ENCODE results near the gene TMEM59.
"Not testable (repeated sequence)": the region's sequence is repeated elsewhere in the genome, so short reads cannot be mapped to it uniquely, and the experiment has no call there.

TMEM59 gene, protein sequence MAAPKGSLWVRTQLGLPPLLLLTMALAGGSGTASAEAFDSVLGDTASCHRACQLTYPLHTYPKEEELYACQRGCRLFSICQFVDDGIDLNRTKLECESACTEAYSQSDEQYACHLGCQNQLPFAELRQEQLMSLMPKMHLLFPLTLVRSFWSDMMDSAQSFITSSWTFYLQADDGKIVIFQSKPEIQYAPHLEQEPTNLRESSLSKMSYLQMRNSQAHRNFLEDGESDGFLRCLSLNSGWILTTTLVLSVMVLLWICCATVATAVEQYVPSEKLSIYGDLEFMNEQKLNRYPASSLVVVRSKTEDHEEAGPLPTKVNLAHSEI

DNA sequence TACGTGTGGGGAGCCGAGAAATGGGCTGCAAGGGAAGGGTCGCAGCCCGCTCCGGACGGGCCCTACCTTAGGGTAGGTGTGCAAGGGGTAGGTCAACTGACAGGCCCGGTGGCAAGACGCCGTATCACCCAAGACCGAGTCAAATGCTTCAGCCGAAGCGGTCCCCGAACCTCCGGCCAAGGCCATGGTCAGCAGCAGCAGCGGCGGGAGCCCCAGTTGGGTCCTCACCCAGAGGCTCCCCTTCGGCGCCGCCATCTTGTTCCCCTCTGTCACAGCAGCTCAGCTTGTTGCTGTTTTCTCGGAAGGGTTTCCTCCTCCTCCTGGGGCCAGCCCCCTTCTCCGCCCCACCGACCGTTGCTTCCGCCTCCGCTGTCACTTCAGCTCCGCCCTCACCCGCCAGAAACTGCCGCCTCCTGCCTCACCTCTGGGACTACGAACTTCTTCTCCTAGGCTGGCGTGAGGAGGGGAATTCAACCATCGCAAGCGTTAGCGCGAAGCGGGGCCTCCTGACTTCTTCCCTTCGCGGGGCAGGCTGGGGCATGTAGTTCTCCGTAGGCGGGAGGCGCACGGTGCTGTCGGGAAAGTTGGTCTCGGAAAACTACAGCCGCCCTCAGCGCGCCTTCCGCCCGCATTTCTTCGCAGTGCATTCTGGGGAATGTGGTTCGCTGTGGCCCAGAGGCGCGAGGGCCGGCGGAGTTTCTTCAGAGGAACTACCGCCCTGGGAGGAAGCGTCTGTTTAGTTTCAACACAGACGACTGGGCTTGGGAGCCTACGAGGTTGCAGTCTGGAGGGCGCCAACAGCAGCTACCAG lies at the start of gene TMEM59, which contains the start of gene TCEANC2:
Gene TMEM59 (minus strand): TSS at position 271 of the 811 bp plus-strand sequence. CDS start 16 bp downstream, at position 255.
Gene TCEANC2 (plus strand): TSS at position 675 of the 811 bp plus-strand sequence. CDS start 815 bp downstream, outside the sequence.
- TF ChIP-seq, protein P1, sequence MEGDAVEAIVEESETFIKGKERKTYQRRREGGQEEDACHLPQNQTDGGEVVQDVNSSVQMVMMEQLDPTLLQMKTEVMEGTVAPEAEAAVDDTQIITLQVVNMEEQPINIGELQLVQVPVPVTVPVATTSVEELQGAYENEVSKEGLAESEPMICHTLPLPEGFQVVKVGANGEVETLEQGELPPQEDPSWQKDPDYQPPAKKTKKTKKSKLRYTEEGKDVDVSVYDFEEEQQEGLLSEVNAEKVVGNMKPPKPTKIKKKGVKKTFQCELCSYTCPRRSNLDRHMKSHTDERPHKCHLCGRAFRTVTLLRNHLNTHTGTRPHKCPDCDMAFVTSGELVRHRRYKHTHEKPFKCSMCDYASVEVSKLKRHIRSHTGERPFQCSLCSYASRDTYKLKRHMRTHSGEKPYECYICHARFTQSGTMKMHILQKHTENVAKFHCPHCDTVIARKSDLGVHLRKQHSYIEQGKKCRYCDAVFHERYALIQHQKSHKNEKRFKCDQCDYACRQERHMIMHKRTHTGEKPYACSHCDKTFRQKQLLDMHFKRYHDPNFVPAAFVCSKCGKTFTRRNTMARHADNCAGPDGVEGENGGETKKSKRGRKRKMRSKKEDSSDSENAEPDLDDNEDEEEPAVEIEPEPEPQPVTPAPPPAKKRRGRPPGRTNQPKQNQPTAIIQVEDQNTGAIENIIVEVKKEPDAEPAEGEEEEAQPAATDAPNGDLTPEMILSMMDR (IDR thresholded peaks at IDR 0.05; ENCODE audit: insufficient read depth, missing control alignments): no peak
- DNase-seq (ENCODE audit: insufficient read length, low spot score) (peak; percentile 57), FAIRE-seq (no peak)

DNA sequence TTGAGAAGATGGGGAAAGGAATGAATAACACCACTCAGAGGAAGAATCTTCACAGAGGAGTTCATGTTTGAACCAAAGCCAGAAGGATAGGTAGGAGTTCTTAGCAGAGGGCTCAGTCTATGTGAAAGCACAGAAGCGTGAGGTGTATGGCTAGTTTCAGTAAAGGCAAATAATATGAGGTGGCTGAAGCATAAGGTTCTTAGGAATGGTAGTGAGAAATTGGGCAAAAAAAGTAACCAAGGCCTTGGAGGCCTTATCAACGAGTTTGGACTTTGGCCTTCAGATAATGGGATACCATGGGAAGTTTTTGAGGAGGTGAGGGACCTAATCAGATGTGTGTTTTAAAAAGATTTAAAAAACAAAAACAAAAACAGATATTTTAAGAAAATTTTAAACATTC lies 47.5 kb upstream of the TMEM59 start:
- FAIRE-seq (no peak), DNase-seq (ENCODE audit: insufficient read length, low spot score) (no peak)
- TF ChIP-seq, protein P1 (IDR thresholded peaks at IDR 0.05; ENCODE audit: insufficient read depth, missing control alignments): no peak

DNA sequence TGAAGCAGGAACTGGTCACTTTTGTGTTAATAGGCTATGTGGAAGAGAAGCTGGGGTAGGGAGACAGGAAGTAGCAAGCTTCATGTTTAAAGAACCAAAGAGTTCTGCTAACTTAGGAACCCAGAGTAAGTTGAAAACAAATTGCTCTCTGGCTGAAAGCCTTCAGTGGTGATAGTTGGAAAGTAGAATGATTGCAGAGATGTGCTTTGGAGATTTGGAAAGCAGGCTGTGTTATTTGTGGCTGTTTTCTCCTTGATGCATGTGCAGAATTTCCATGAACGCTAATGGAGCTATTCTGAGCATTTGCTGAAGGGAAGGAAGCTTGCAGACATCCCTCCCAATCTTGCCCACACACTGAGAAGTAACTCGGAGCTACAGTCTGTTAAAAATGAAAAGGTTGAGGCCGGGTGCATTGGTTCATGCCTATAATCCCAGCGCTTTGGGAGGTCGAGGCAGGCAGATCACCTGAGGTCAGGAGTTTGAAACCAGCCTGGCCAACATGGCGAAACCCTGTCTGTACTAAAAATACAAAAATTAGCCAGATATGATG lies 46.1 kb upstream of the TMEM59 start:
- TF ChIP-seq, protein P1 (IDR thresholded peaks at IDR 0.05; ENCODE audit: insufficient read depth, missing control alignments): no peak
- FAIRE-seq (no peak), DNase-seq (ENCODE audit: insufficient read length, low spot score) (no peak)

DNA sequence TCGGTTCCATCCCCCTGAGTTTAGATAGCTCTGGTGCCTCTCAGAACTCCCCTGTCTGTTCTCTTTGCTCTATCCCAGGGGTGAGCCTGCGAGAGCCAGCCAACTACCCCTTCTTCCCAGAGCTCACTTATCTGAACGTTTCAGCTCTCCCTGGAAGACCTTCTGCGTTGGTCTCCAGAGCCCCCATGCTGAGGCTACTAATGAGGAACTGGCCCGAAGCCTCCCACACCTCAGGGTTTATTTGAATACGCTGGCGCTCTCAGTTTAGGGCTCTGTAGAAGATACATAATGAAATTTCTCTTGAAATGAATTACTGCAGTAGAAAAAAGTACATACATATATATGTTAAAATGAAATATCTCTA lies 43.9 kb upstream of the TMEM59 start:
- no peak for DNase-seq (ENCODE audit: insufficient read length, low spot score)
- FAIRE-seq: no peak
- TF ChIP-seq, protein P1 (IDR thresholded peaks at IDR 0.05; ENCODE audit: insufficient read depth, missing control alignments): no peak

DNA sequence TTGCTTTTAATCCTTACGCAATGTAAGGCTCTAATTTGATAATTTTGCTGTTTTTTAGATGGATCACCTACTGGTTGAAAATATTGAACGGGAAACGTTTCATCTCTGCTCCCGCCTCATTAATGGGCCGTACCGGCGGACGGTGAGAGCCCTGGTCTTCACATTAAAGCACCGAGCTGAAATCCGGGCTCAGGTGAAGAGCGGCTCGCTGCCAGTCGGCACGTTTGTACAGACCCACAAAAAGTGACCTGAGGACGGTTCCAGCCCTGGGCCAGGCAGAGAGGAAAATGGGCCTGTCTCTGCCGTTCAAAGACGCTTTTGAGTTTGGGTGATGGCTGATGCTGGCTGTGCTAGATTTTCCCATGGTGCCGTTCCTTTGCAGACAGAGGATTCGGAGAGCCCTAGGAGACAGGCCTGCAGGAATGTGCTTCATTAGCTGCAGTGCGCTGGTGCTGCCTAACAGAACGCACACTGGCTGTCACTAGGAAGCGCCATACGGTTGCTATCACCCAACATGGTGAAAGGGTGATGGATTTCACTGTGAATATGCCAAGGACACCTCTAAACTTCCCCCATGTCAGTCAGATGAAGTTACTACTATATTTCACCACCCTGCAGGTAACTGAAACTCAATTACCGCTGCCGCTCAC lies 43.3 kb upstream of the TMEM59 start:
- no peak for FAIRE-seq
- TF ChIP-seq, protein P1 (IDR thresholded peaks at IDR 0.05; ENCODE audit: insufficient read depth, missing control alignments): no peak
- DNase-seq (ENCODE audit: insufficient read length, low spot score): no peak

DNA sequence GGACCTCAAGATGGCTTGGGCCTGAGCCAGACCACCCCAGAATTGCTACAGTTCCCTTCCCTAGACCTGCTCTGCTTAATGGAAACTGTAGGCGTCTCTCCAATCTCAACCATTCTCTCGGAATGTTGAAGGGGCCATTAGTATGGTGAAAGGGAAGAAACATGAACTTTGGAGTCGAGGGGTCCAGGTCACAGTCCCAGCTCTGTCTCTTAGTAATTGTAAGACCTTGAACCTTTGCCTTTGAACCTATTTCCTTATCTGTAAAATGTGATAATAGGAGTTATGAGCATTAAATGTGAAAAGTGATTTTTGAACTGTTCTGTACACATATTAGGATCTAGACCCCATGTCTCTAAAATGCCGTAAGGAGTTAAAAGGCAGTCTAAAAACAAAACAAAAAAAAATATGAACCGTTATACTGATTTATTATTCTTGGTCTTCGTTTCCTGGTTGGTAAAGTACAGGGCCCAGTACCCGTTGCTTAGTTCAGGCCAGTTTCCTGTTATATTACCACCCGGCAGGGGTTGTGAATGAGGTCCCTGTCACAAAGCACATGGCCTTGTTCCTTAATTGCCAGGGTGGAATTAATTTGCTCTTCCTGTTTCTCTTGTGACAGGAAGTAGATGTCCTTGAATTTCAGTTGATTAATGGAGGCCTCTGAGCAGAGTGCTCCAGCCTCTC lies 42.7 kb upstream of the TMEM59 start:
- no peak for FAIRE-seq

DNA sequence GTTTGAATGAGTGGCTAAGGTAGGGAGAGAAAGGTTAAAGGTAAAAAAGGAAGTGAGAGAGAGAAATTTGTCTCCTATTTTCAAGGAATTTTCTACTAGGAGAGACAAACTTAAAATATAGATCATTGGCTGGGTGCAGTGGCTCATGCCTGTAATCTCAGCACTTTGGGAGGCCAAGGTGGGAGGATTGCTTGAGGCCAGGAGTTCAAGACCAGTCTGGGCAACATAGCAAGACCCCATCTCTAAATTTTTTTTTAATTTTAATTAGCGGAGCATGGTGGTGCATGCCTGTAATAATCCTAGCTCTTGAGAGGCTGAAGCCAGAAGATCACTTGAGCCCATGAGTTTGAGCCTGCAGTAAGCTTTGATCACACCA lies 41.7 kb upstream of the TMEM59 start:
- DNase-seq (ENCODE audit: insufficient read length, low spot score); FAIRE-seq: not testable (repeated sequence)

More for the DNA sequence above, 42.7 kb upstream of the TMEM59 start:
- DNase-seq (ENCODE audit: insufficient read length, low spot score): no peak
- TF ChIP-seq, protein P1 (IDR thresholded peaks at IDR 0.05; ENCODE audit: insufficient read depth, missing control alignments): no peak
